ENCODE measurements around the gene EWSR1. TPM values are rescaled to one million over a fixed set of nuclear protein-coding genes. Genes with fewer than 3 reads are reported as not detected.

EWSR1 gene
- total RNA-seq, 4 donors from 2014 or later: 128 to 169 (median 149) TPM

DNA sequence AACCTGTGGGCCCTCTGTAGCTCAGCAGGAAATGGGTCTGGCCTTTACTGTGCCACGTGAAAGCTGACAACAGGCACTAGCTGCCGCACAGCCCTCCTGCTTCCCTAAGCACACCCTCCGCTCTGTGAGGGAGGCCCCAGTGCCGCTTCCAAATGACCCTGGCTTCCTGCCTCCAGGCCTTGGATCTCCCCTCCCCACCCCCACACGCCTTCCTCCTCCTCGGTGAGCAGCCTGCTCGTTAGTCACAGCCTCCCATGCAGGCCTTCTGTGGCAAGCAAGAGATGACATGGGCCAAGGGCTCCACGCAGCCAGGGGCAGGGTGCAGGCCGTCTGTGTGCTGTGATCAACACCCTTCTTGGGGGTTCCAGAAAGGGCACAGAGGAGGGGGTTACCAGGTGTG is 62.7 kb downstream of the EWSR1 start:
- DNase-seq (ENCODE audit: low spot score in 2 of 2): no peak
- WGBS, 2 donors: 59 to 62% methylated on average over 9 of the region's 9 CpGs
- intact Hi-C loops (cut with DNase I; ENCODE audit: low total_unique reads): no loop called here
- TF ChIP-seq POLR2A (IDR thresholded peaks at IDR 0.05): no peak
- TF ChIP-seq, protein P1, sequence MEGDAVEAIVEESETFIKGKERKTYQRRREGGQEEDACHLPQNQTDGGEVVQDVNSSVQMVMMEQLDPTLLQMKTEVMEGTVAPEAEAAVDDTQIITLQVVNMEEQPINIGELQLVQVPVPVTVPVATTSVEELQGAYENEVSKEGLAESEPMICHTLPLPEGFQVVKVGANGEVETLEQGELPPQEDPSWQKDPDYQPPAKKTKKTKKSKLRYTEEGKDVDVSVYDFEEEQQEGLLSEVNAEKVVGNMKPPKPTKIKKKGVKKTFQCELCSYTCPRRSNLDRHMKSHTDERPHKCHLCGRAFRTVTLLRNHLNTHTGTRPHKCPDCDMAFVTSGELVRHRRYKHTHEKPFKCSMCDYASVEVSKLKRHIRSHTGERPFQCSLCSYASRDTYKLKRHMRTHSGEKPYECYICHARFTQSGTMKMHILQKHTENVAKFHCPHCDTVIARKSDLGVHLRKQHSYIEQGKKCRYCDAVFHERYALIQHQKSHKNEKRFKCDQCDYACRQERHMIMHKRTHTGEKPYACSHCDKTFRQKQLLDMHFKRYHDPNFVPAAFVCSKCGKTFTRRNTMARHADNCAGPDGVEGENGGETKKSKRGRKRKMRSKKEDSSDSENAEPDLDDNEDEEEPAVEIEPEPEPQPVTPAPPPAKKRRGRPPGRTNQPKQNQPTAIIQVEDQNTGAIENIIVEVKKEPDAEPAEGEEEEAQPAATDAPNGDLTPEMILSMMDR (IDR thresholded peaks at IDR 0.05): no peak
- H3K4me3 ChIP-seq (ENCODE audit: low read depth, poor library complexity, severe bottlenecking): no peak overlapping the region

DNA sequence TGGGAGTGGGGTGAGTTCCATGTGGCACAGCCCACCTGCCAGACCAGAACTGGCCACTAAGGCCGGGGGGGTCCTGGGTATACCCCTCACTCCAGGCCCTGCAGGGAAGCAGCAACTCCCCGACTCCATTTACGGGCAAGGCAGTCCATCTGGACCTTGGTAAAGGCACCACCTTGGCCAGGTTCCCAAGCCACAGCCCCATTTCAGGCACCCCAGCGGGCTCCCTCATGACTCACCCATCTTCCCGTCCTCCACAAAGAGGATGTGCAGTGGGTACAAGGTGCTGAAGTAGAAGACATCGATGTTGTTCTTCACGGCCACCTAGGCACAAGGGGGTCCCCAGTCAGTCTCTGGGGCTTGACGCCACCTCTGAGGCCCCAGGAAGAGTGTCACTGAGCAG is 63.1 kb downstream of the EWSR1 start:
- no peak for TF ChIP-seq POLR2A (IDR thresholded peaks at IDR 0.05)
- TF ChIP-seq, protein P1 (IDR thresholded peaks at IDR 0.05): no peak
- intact Hi-C loops (cut with DNase I; ENCODE audit: low total_unique reads): no loop called here
- no peak for DNase-seq (ENCODE audit: low spot score in 2 of 2)
- WGBS, 2 donors: 83 to 90% methylated on average over 7 to 8 of the region's 8 CpGs
- H3K4me3 ChIP-seq (ENCODE audit: low read depth, poor library complexity, severe bottlenecking): no peak overlapping the region

GRCh38 chr22:29331658-29332300 is 63.7 kb downstream of the EWSR1 start:
- TF ChIP-seq POLR2A (IDR thresholded peaks at IDR 0.05): no peak
- TF ChIP-seq, protein P1 (IDR thresholded peaks at IDR 0.05): no peak
- H3K4me3 ChIP-seq (ENCODE audit: low read depth, poor library complexity, severe bottlenecking): no peak overlapping the region
- DNase-seq (ENCODE audit: low spot score in 2 of 2): no peak
- WGBS, 2 donors: 85 to 90% methylated on average over 13 to 14 of the region's 14 CpGs
- intact Hi-C loops (cut with DNase I; ENCODE audit: low total_unique reads): no loop called here

DNA sequence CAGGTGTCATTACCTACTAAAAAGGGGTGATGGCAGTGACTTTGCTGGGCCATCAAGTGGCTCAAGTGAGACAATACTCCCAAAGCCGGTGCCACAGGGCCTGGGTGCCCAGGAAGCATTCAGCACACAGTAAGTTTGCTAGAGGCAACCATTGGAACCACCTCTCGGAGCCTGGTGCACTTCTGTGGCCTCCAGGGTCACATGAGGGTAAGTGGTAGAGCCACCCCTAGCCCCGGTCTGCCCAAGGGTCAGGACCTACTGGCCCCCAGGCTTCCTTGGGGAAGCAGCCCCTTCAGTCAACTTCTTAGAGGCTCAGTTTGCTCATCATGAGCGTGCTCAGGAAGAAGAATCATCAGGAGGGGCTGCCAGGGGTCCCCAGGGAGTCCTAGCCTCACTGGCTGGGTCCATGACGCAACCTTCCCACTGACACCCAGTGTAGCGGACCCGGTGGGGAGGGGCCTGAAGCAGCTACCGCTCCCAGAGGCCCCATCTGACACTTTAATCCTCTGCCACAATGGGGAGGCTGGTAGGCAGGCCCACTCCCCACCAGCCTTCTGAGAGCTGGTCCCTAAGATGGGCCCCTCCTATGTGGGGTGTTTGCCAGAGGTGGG is 64.9 kb downstream of the EWSR1 start:
- no peak overlapping the region for H3K4me3 ChIP-seq (ENCODE audit: low read depth, poor library complexity, severe bottlenecking)
- no peak for TF ChIP-seq POLR2A (IDR thresholded peaks at IDR 0.05)
- TF ChIP-seq, protein P1 (IDR thresholded peaks at IDR 0.05): no peak
- 99 to 100% methylated on average over 6 to 8 of the region's 8 CpGs for WGBS, 2 donors
- DNase-seq (ENCODE audit: low spot score in 2 of 2): no peak
- intact Hi-C loops (cut with DNase I; ENCODE audit: low total_unique reads): no loop called here

DNA sequence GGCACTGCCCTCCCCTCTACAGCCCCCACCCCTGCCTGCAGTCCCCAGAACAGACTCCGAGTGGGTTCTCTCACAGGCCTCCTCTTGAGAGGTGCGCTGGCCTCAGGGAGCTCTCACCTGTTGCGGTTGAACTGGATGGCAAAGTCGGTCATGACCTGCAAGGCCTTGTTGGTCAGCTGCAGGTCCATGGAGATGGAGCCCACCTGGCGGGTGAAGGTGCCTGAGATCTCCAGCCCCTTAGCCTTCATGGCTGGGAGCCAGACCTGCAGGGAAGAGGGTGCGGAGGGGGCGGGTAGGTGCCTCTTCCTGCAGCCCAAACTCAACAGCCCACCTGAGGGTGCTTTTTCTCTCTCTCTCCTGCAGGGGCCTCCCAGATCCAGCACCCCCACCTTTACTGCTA is 66.1 kb downstream of the EWSR1 start:
- intact Hi-C loops (cut with DNase I; ENCODE audit: low total_unique reads): no loop called here
- H3K4me3 ChIP-seq (ENCODE audit: low read depth, poor library complexity, severe bottlenecking): no peak overlapping the region
- DNase-seq (ENCODE audit: low spot score in 2 of 2): no peak
- 96 to 97% methylated on average over 5 to 7 of the region's 7 CpGs for WGBS, 2 donors
- TF ChIP-seq, protein P1 (IDR thresholded peaks at IDR 0.05): no peak
- TF ChIP-seq POLR2A (IDR thresholded peaks at IDR 0.05): no peak
